Neural progenitor cell (in vitro differentiated cells): ENCODE measurements around the gene PLSCR2.

Source experiments
- CTCF ChIP-seq: fragments of 200-600 bp; sonication (generic); IDR thresholded peaks from 2 replicates; pipeline ENCODE4 v1.5.1; 2017; ENCODE audit warnings: antibody characterized with exemption, mild to moderate bottlenecking
- EZH2 ChIP-seq: fragments of 200-600 bp; sonication (generic); IDR thresholded peaks from 2 replicates; pipeline ENCODE4 v1.6.1; 2017; ENCODE audit warnings: antibody characterized with exemption, mild to moderate bottlenecking, moderate library complexity

- no peak for TF ChIP-seq CTCF
- no peak for TF ChIP-seq EZH2
These were observed 651 bp downstream of the PLSCR2 start for GRCh38 chr3:146468671-146469149.
